ENCODE results near the gene KDM4D.
"Not testable (repeated sequence)": the region's sequence is repeated elsewhere in the genome, so short reads cannot be mapped to it uniquely, and the experiment has no call there.

The KDM4D gene

GRCh38 chr11:95028357-95028756, 54.8 kb downstream of the KDM4D start:
- no peak for TF ChIP-seq PKNOX1 (IDR thresholded peaks at IDR 0.05)
- no peak for TF ChIP-seq HDGF (IDR thresholded peaks at IDR 0.05; ENCODE audit: borderline replicate concordance)
- no peak for TF ChIP-seq ARNT (IDR thresholded peaks at IDR 0.05)
- TF ChIP-seq FOXA1 (IDR thresholded peaks at IDR 0.05) = no peak
- no peak for TF ChIP-seq TARDBP (IDR thresholded peaks at IDR 0.05)
- TF ChIP-seq NFRKB (IDR thresholded peaks at IDR 0.05) = no peak
- no peak for TF ChIP-seq BHLHE40 (IDR thresholded peaks at IDR 0.05; ENCODE audit: borderline replicate concordance)
- CTCF ChIA-PET = interaction anchor here (1.3 kb wide), 1 partner anchor 109 kb away, joined by 6 read pairs; no protein-coding TSS in a partner anchor
- POLR2A ChIA-PET = no interaction called here
- DNase-seq (ENCODE audit: extremely low spot score) = no peak

GRCh38 chr11:95033051-95033450, 59.5 kb downstream of the KDM4D start:
- DNase-seq (ENCODE audit: extremely low spot score) = no peak
- ChIA-PET CTCF (no interaction called here), POLR2A (interaction anchor here (0.6 kb wide), 1 partner anchor 893 kb away, joined by 3 read pairs; no protein-coding TSS in a partner anchor)
- TF ChIP-seq ARNT (IDR thresholded peaks at IDR 0.05) (no peak), FOXM1 (IDR thresholded peaks at IDR 0.05; ENCODE audit: borderline replicate concordance) (no peak), CTBP1 (IDR thresholded peaks at IDR 0.05; ENCODE audit: borderline replicate concordance) (no peak), ELF4 (IDR thresholded peaks at IDR 0.05) (no peak), NFRKB (IDR thresholded peaks at IDR 0.05) (no peak), ZNF384 (IDR thresholded peaks at IDR 0.05) (no peak), FOXK2 (IDR thresholded peaks at IDR 0.05) (no peak), FOXA1 (IDR thresholded peaks at IDR 0.05) (no peak), TARDBP (IDR thresholded peaks at IDR 0.05) (no peak), L3MBTL2 (conservative IDR thresholded peaks at IDR 0.05) (no peak), SP1 (IDR thresholded peaks at IDR 0.05) (no peak), PKNOX1 (IDR thresholded peaks at IDR 0.05) (no peak), BHLHE40 (IDR thresholded peaks at IDR 0.05; ENCODE audit: borderline replicate concordance) (no peak), LEF1 (IDR thresholded peaks at IDR 0.05; ENCODE audit: borderline replicate concordance) (no peak), HDGF (IDR thresholded peaks at IDR 0.05; ENCODE audit: borderline replicate concordance) (no peak), SUZ12 (IDR thresholded peaks at IDR 0.05) (no peak)

- TF ChIP-seq NFRKB (IDR thresholded peaks at IDR 0.05) = no peak
- CTCF ChIA-PET = no interaction called here
- DNase-seq (ENCODE audit: extremely low spot score) = no peak
- POLR2A ChIA-PET = no interaction called here
These were observed 61.8 kb downstream of the KDM4D start for GRCh38 chr11:95035316-95035715.

GRCh38 chr11:95037356-95038035, 64.0 kb downstream of the KDM4D start:
- POLR2A ChIA-PET; DNase-seq (ENCODE audit: extremely low spot score); CTCF ChIA-PET: not testable (repeated sequence)

GRCh38 chr11:95042239-95042638, 68.7 kb downstream of the KDM4D start:
- POLR2A ChIA-PET = no interaction called here
- no peak for DNase-seq (ENCODE audit: extremely low spot score)
- TF ChIP-seq SP1 (IDR thresholded peaks at IDR 0.05) (no peak), CTBP1 (IDR thresholded peaks at IDR 0.05; ENCODE audit: borderline replicate concordance) (no peak), SUZ12 (IDR thresholded peaks at IDR 0.05) (no peak), FOXA1 (IDR thresholded peaks at IDR 0.05) (no peak)
- CTCF ChIA-PET = no interaction called here

DNA sequence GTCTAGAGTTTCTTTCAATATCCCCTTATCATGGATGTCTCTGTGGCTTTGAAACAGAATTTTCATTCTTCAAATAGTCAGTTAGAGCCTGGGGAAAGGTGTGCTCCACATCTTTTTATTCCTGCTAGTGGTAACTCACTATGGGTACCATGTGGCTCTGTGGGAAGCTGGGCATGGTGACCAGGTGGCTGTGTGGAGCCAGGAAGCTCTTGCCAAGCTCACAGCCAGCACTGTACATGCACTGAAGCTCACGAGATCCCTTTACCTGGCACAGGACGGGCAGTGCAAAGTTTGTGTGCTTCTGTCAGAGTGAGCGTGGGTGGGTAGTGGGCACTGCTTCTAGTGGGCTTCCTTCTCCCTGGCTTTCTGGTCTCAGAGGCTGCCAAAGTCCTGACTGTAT, 69.4 kb downstream of the KDM4D start:
- CTCF ChIA-PET = no interaction called here
- DNase-seq (ENCODE audit: extremely low spot score) = no peak
- POLR2A ChIA-PET = no interaction called here
- no peak for TF ChIP-seq ELF4 (IDR thresholded peaks at IDR 0.05)
- no peak for TF ChIP-seq FOXM1 (IDR thresholded peaks at IDR 0.05; ENCODE audit: borderline replicate concordance)
- no peak for TF ChIP-seq ARNT (IDR thresholded peaks at IDR 0.05)
- TF ChIP-seq SUZ12 (IDR thresholded peaks at IDR 0.05) = no peak

DNA sequence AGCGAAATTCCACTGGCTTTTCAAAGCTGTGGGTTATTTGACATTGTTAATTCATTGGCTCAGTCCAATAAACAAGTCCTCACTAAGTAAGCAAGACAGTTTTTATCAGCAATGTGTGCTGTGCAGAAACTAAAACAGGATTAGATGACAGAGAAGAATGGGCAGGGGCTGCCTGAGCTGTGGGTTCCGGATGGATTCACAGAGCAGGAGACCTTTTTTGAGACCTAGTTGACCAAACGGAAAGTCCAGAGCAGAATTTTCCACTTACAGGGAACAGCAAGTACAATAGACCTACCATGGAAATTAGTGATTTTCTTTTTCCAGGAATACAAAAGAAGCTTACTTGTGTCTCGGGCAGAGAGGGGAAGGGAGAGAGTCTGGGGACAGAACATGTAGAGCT, 70.5 kb downstream of the KDM4D start:
- ChIA-PET POLR2A (interaction anchor here (0.9 to 2.4 kb wide), 2 partner anchors 23 to 71 kb away, joined by 3 to 10 read pairs; partner anchors contain the start of genes CWC15, KDM4D and SRSF8), CTCF (interaction anchor here (0.6 kb wide), 1 partner anchor 45 kb away, joined by 3 read pairs; no protein-coding TSS in a partner anchor)
- DNase-seq (ENCODE audit: extremely low spot score) = no peak
- TF ChIP-seq FOXK2 (IDR thresholded peaks at IDR 0.05) = no peak
- TF ChIP-seq L3MBTL2 (conservative IDR thresholded peaks at IDR 0.05) = no peak
- no peak for TF ChIP-seq LEF1 (IDR thresholded peaks at IDR 0.05; ENCODE audit: borderline replicate concordance)
- TF ChIP-seq SUZ12 (IDR thresholded peaks at IDR 0.05) = no peak
- no peak for TF ChIP-seq ELF4 (IDR thresholded peaks at IDR 0.05)
- no peak for TF ChIP-seq ZNF384 (IDR thresholded peaks at IDR 0.05)
- no peak for TF ChIP-seq SP1 (IDR thresholded peaks at IDR 0.05)

DNA sequence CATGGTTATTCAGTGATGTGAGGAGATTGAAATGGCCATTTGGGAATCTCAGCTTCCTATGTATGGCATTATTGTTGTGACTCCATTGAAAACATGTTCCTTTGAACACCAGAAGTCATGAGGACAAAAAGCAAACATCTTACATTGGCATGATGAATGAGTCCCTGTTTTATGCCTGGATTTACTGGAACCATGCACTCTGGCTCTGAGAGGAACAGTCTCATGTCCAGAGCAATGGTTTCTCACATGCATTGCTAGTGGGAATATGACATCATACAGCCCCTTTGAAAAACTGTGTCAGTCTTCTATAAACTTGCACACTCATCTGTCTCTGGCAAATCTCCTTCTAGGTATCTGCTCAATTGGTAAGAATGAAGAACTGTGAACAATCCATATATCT, 72.3 kb downstream of the KDM4D start:
- TF ChIP-seq LEF1 (IDR thresholded peaks at IDR 0.05; ENCODE audit: borderline replicate concordance) = no peak
- no peak for TF ChIP-seq FOXA1 (IDR thresholded peaks at IDR 0.05)
- no peak for TF ChIP-seq FOXK2 (IDR thresholded peaks at IDR 0.05)
- TF ChIP-seq NFRKB (IDR thresholded peaks at IDR 0.05) = no peak
- no peak for DNase-seq (ENCODE audit: extremely low spot score)
- CTCF ChIA-PET = interaction anchor here (0.6 kb wide), 1 partner anchor 88 kb away, joined by 3 read pairs; no protein-coding TSS in a partner anchor
- POLR2A ChIA-PET = interaction anchor here (2.4 kb wide), 1 partner anchor 21 kb away, joined by 10 read pairs; the partner anchor contains the start of gene SRSF8

Data from HEK293T (cell line).